OCI-LY1 (cell line): ENCODE data around the gene GNAI1.

Source experiments
- CTCF ChIP-seq: fragments of 200-600 bp; sonication (generic), shearing (Covaris generic); IDR thresholded peaks from 2 replicates; pipeline ENCODE4 v1.5.1; 2017; ENCODE audit warnings: mild to moderate bottlenecking, antibody characterized with exemption, low read length, moderate library complexity, mixed read lengths
- EZH2 ChIP-seq: fragments of 200-600 bp; sonication (generic), shearing (Covaris generic); IDR thresholded peaks from 2 replicates; pipeline ENCODE4 v1.8.0; 2017; ENCODE audit warnings: borderline replicate concordance, mixed run types, mild to moderate bottlenecking, antibody characterized with exemption, low read length, moderate library complexity, mixed read lengths

- TF ChIP-seq CTCF (no peak), EZH2 (no peak)
Observed at GRCh38 chr7:80187279-80187678, 52.6 kb downstream of the GNAI1 start.
